AG10803 (cell line): ENCODE data around the gene RMDN2.

Experiments used
- DNase-seq: peaks from one replicate; pipeline ENCODE4 v3.0.0; 2010; ENCODE audit warnings: low read depth
- H3K4me3 ChIP-seq: 2 replicates; pipeline ENCODE4 v1.5.1; 2011; ENCODE audit warnings: mild to moderate bottlenecking, low read length, control low read depth
- TF ChIP-seq, protein P1 (sequence below): conservative IDR thresholded peaks from 2 replicates; pipeline ENCODE4 v1.5.1; 2011; ENCODE audit warnings: mild to moderate bottlenecking, low read length, control low read depth, inconsistent platforms

The RMDN2 gene

DNA sequence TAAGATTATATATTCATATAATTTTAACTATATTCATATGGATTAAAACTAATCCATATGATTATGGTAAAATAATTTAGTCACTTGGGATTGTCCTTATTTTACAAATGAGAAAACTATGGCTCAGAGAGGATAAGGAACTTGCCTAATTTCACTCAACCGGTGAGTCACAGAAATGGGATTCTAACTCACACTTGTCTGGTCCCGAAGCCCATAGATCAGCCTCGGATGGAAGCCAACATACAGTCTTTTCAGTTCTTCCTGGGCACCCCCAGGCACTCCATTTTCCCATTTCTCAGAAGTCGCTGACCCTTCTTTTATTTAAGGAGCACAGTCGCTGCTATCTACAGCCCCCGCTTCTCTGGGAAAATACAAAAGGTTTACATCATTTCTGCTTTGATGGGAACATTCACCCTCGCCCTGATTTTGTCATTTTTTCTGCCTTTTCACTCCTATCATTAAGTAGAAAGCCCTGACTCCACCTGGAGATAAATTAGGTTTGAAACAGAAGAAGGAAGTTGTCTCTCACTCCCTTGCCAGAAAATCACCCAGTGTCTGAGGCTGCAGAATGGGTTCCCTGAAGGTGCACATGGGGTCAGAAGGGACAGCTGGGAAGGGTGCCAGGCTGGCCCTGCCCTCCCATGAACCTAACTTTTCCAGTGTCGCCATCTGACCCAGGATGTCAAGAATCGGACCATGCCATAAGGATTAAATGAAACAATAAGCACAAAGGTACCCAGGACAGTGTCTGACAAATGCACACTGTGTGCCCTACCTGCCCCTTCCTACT, 114.2 kb downstream of the RMDN2 start:
- DNase-seq, result peak; percentile 47
- TF ChIP-seq, protein P1, sequence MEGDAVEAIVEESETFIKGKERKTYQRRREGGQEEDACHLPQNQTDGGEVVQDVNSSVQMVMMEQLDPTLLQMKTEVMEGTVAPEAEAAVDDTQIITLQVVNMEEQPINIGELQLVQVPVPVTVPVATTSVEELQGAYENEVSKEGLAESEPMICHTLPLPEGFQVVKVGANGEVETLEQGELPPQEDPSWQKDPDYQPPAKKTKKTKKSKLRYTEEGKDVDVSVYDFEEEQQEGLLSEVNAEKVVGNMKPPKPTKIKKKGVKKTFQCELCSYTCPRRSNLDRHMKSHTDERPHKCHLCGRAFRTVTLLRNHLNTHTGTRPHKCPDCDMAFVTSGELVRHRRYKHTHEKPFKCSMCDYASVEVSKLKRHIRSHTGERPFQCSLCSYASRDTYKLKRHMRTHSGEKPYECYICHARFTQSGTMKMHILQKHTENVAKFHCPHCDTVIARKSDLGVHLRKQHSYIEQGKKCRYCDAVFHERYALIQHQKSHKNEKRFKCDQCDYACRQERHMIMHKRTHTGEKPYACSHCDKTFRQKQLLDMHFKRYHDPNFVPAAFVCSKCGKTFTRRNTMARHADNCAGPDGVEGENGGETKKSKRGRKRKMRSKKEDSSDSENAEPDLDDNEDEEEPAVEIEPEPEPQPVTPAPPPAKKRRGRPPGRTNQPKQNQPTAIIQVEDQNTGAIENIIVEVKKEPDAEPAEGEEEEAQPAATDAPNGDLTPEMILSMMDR, result no peak
- no peak overlapping the region for H3K4me3 ChIP-seq

DNA sequence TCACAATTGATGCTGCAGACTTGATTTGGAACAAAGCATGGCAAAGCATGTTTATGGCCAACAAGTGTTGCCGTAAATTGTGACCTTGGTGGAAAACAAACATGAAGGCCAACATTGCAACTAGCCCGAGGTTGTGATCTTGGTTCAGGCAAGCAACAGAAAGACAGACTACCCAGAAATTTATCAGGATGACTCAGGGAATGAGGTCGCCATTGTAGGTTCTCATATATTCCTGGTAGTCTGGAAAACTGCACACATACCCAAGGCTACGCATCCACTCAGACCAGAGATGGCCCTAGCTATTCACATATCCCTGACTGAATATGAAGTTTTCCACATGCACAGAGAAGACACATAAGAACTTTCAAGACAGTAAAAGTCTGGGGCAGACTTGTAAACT, 120.7 kb downstream of the RMDN2 start:
- TF ChIP-seq, protein P1, result no peak
- DNase-seq, result no peak
- no peak overlapping the region for H3K4me3 ChIP-seq

DNA sequence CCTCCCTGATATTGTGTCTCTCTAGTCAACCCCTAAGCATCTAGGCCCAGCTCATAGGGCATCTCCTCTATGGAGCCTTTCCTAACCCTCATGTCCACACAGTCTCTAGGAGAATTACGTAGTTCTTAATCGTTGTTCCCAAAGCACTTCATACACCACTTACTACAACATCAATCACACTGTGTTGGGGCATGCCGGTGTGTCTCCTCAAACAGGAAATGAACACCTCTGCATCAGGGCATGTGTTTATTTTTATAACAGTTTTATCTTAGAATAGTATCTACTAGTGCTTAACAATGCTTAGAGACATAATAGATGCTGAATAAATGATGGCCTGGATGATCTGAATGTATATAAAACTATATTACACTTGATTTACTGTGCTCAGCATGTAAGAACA, 131.1 kb downstream of the RMDN2 start:
- DNase-seq, result no peak
- TF ChIP-seq, protein P1, result no peak
- H3K4me3 ChIP-seq, result no peak overlapping the region

DNA sequence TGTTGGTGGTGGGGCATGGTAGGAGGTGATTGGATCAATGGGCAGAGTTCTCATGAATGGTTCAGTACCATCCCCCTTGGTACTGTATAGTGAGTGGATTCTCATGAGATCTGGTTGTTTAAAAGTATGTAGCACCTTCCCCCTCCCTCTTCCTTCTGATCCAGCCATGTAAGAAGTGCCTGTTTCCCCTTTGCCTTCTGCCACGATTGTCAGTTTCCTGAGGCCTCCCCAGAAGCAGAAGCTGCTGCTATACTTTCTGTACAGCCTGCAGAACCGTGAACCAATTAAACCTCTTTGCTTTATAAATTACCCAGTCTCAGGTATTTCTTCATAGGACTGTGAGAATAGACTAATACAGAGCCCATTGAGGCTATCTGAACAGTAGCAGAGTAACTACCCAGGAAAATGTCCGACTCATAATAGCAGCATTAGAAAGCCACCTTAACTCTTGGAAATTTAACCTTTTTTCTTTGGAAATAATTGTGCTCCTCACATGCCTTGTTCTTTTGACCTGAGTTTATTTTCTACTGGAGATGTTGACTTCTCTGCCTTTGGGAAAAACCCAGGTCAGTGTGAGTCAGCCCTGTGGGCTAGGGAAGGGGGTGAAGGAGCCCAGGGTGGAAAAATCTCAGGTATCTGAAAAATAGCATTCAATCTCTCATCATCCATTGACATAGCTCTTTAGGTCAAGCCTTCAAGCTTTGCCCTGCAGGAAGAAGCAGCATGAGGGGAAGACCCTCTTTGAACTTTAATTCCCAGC, 132.7 kb downstream of the RMDN2 start:
- TF ChIP-seq, protein P1, result no peak

DNA sequence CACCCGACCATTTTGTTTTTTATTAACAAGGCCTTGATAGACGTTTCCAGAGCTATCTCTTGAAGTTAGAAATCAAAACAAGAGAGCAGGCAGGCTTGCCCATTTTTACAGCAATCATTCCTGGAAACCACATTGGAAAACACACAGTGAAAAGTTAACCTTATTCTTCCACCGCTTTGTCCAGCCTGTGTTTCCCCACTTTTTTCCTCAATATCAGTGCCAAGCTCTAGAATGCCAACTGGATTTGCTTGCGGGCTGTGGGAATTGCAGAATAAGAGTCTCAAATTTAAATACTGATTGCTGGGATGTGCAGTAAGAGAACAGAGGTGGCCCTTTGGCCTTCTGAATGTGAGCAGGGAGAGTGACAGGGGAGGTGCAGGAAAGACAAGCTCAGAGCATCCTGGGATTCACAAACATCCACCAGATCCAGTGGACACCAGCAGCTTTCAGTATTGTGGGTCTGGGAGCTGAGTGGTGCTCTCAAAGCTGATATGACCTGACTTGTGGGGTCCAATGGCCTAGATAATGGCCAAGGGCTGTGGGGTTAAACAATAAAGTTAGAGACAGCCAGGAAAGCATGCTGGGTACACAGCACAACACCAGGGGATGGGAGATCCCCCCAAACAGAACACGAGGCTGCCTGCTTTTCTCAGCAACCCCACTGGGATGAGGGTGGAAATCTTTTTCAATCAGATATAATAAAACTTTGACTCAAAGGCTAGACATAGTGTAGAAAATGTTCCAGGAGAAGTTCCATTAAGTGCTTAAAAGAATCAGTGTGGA, 135.3 kb downstream of the RMDN2 start:
- TF ChIP-seq, protein P1, result no peak
- no peak for DNase-seq
- no peak overlapping the region for H3K4me3 ChIP-seq

More for the DNA sequence above, 132.7 kb downstream of the RMDN2 start:
- no peak for DNase-seq
- H3K4me3 ChIP-seq, result no peak overlapping the region

DNA sequence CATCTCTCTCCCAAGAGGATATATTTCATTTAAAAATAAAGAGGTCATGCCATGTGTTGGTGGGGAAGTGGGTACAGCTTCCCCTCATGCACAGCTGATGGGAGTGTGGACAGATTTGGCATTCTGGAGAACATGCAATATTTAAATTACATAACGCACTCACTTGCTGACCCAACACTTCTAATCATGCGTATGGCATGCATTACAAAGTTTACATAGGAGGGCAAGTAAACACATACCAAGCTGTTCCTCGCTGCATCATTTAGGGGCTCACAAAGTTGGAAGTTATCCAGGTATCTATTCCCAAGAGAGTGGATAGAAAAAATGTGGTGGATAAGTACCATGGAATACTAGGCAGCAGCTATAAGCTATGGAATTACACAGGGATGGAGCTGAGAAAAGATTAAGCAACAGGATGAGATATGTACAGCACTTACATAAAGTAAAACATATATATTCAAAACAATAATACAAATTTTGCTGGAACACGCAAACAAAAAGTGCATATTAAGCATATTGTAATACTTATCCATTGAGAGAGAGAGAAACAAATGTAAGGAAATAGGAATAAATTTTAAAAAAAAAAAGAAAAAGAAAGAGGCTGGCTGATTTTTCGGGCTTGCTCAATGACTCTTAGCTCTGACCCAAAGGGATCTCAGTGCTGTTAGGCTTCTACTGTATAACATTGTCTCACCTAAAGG, 139.9 kb downstream of the RMDN2 start:
- no peak for DNase-seq
- TF ChIP-seq, protein P1, result no peak
- H3K4me3 ChIP-seq, result no peak overlapping the region
